Measurements from ENCODE around the gene SYT17.
"Not testable (repeated sequence)": the region's sequence is repeated elsewhere in the genome, so short reads cannot be mapped to it uniquely, and the experiment has no call there.

The SYT17 gene

DNA sequence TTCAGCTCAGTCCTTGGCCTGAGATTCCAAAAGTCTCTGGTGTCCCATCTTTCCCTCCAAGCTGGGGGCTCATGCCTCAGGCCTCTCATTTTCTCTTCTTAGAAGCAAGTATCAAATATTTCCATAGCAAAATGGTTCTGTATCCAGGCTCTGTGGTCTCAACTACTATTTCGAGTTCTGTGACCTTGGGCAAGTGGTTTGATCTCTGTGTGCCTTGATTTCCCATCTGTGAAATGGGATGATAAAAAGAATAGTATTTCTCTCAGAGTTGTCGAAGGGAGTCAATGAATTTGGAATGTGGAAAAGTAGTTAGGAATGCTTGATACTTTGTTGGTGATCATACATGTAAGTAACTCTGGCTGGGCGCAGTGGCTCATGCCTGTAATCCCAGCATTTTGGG lies 6.4 kb downstream of the SYT17 start:
- no peak for TF ChIP-seq ZNF274 (IDR thresholded peaks at IDR 0.05; ENCODE audit: low read depth, low read length)
- no peak overlapping the region for H3K4me3 ChIP-seq (ENCODE audit: low read length)

DNA sequence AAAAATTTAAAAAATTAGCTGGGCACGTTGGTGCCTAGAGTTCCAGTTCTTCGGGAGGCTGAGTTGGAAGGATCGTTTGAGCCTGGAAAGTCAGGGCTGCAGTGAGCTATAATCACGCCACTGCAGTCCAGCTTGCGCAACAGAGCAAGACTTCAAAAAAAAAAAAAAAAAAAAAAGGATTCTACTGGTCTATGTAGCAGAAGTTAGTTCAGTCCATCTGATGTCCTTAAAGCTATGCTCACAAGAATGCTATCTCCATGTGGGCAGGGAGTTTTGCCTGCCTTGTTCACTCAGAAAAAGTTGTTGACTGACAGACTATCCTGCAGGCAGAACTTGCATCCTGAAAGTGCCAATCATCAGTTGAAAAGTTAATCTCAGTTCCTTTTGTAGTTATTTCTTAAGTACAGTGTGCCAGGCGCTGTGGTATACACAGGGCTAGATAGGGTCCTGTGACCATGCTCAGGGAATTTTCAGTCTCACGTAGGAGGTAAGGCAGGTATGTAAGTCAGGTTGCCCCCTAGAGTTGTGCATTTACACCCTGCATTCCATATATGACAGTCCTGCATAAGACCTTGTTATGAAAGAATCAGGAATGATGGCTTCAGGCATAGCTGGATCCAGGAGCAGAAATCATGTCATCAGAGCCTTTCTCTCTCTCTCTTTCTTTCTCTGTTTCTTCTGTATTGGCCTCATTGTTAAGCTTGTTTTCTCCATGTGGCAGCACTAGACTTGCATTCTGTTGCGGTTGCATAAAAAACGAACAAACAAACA lies 7.6 kb downstream of the SYT17 start:
- TF ChIP-seq ZNF274 (IDR thresholded peaks at IDR 0.05; ENCODE audit: low read depth, low read length), result no peak
- no peak overlapping the region for H3K4me3 ChIP-seq (ENCODE audit: low read length)

DNA sequence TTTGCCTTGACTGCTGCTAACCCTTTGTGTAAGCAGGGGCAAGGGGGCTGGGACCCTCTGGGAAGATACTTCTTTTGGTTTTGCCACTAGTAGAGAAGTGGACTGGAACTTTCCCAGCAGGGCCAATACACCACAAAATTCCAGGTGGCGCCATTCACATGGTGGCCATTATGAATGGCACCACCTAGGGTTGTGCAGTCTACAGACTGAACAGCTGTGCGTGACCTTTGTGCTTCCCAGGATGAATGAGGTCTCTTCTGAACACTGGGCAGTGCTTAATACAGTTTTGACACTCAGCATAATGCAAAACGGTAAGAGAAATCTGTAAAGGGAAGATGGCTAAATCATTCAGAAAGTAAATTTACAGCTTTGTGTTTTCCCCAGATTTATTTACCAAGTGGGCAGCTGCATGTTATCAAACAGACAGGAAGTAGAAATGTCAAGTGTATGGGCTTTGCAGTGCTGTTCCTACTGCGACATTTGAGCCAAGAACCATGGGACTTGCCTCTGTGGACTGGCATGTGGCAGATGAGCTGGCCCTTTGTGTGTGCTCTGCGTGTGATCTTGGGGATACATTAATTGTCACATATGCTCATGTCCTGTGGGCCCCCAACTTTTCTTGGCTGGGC lies 9.2 kb downstream of the SYT17 start:
- no peak for TF ChIP-seq ZNF274 (IDR thresholded peaks at IDR 0.05; ENCODE audit: low read depth, low read length)
- H3K4me3 ChIP-seq (ENCODE audit: low read length), result no peak overlapping the region

DNA sequence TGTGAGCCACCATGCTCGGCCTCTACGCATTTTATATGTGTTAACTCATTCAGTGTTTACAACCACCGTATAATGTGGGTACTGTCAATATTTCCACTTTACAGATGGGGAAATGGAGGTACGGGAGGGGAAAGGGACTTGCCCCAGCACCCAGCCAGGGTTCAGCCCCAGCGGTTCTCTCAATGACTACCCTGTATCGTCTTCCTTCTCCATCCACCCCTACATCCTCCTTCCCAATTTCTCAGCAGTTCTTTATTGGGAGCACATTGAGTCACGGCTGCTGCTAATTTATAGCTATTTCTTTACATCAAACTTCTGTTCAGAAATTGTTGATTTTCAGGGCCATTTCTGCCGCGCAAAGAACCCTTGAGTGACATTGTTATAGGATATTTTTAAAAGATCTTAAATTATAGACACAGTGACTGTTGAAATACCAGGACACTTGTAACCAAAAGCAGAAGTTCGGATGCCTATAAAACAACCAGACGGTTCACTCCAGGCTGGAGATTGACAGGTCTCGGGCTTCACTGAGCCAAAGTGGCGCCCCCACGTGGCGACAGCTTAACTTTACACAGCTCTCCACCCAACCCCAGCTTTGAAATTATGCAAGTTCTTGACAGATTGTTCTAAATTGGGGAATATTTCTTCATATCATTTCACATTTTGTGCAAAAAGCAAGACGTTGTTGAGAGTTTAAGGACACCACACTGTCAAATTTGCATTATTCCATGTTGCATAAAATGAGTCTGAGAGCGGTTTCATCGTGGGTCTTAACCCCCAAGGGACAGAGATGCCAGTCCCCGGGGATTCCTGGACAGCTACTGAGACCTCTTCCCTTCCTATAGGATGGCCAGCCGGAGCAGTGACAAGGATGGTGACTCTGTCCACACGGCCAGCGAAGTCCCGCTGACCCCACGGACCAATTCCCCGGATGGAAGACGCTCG lies 11.8 kb downstream of the SYT17 start:
- no peak overlapping the region for H3K4me3 ChIP-seq (ENCODE audit: low read length)
- TF ChIP-seq ZNF274 (IDR thresholded peaks at IDR 0.05; ENCODE audit: low read depth, low read length), result no peak

DNA sequence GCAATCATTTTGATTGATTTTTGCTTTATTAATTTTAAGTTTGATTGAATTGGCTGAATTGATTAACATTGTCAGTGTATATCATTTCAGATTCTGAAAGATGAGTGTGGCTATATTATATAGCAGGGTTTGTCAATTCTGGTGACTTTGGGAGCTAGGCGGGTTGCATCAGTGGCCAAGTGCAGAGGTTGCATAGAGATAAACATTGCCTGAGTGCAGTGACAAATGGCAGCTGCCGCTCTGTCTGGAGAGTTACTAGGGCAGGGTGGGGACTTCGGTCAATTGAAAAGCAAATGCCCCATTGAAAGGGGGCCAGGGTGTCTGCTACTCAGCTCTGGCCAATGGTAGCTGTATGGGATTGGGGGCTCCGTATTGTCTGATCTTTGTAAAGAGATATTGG lies 12.7 kb downstream of the SYT17 start:
- TF ChIP-seq ZNF274 (IDR thresholded peaks at IDR 0.05; ENCODE audit: low read depth, low read length), result no peak
- no peak overlapping the region for H3K4me3 ChIP-seq (ENCODE audit: low read length)

DNA sequence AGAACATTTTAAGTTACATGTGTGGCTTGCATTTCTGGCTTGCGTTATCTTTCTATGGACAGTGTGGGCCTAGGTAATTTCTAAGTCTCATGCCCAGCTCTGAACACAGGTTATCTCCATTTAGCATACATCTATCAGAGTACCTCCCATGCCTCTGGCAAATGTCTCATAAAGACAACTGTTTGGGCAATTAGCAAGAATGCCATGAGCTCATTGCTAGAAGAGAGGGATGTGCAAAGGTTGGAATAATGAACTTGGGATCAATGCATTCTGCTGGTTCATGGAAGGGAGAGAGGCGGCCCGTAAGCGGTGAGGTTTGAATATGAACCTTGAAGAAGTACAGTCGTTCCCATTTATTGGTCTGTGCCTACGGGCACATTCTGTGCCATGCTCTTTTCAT lies 14.4 kb downstream of the SYT17 start:
- H3K4me3 ChIP-seq (ENCODE audit: low read length), result no peak overlapping the region
- TF ChIP-seq ZNF274 (IDR thresholded peaks at IDR 0.05; ENCODE audit: low read depth, low read length), result no peak

DNA sequence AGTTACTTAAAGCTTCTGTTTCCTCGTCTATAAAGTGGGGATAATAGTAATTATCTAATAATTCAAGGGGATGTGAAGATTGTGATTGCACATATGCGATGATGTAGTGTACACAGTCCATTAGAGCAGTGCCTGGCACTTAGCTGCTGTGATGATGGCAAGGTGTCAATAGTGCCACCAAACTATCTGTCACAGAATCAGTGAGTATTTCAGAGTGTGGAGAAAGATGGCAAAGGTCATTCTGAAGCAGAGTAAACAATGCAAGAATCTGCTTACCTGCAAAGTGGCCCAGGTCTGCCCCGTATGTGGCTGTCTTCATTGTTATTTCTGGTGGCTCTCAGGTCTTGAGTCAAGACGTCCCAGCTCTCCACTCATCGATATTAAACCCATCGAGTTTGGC lies 15.1 kb downstream of the SYT17 start:
- TF ChIP-seq ZNF274 (IDR thresholded peaks at IDR 0.05; ENCODE audit: low read depth, low read length), result no peak
- no peak overlapping the region for H3K4me3 ChIP-seq (ENCODE audit: low read length)

DNA sequence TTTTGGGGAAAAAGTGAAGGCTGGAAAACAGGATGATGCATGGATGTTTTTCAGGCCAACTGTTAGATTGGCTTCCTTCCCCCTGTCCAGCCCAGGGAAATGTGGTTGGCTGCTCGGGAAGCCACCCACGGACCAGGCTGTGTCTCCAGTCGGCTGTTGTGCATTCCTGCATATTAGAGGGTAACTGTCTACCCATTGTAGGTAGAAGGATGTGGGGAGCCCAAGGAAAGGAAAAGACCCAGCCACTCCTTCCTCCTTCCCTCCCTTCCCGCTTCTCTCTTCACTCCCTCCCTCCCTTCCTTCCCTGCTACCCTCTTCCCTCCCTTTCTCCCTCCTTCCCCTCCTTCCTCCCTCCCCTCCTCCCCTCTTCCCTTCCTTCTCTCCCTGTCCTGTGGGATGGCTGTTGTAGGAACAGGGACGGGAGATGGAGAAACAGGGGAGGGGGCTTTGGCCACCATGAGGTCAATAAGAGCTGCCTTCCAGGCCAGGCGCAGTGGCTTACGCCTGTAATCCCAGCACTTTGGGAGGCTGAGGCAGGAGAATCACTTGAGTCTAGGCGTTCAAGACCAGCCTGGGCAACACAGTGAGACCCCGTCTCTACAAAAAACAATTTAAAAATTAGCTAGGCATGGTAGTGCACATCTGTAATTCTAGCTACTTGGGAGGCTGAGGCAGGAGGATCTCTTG lies 16.9 kb downstream of the SYT17 start:
- H3K4me3 ChIP-seq (ENCODE audit: low read length), result no peak overlapping the region
- TF ChIP-seq ZNF274 (IDR thresholded peaks at IDR 0.05; ENCODE audit: low read depth, low read length), result no peak

DNA sequence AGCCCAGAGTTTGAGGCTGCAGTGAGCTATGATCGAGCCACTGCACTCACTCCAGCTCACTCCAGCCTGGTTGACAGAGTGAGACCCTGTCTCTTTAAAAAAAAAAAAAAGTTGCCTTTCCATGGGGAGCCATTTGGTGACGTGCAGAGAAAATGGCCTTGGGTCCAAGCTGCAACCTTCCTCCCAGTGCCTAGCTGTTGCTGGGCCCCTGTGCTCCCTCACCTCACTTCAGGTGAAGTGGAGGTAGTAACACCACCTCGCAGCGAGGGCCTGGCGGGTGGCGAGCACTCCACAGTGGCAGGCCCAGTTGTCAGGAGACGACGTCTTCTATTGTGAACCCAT lies 17.4 kb downstream of the SYT17 start:
- no peak overlapping the region for H3K4me3 ChIP-seq (ENCODE audit: low read length)
- TF ChIP-seq ZNF274 (IDR thresholded peaks at IDR 0.05; ENCODE audit: low read depth, low read length), result no peak

DNA sequence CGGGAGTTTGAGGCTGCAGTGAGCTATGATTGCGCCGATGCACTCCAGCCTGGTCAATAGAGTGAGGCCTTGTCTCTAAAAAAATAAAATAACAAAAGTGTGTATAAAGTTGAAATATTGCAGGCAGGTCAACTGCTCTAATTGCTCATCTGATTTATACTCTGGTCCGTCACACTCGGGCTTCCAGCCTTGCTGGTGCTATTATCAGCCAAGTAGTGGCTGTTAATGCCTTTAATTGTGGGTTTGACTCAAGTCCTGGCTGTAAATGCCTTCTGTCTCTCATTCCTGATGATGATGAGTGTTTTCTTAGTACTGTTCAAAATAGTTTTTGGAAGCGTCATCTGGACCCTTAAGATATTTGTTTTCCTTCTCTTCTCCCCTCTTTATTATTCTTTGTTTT lies 18.4 kb downstream of the SYT17 start:
- no peak for TF ChIP-seq ZNF274 (IDR thresholded peaks at IDR 0.05; ENCODE audit: low read depth, low read length)
- H3K4me3 ChIP-seq (ENCODE audit: low read length), result no peak overlapping the region

DNA sequence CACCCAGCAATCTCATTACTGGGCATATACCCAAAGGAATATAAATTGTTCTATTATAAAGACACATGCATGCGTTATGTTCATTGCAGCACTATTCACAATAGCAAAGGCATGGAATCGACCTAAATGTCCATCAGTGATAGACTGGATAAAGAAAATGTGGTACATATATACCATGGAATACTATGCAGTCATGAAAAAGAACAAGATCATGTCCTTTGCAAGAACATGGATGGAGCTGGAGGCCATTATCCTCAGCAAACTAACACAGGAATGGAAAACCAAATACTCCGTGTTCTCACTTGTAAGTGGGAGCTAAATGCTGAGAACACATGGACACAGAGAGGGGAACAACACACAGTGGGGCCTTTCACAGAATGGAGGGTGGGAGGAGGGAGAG lies 19.9 kb downstream of the SYT17 start:
- H3K4me3 ChIP-seq (ENCODE audit: low read length), result not testable (repeated sequence)

DNA sequence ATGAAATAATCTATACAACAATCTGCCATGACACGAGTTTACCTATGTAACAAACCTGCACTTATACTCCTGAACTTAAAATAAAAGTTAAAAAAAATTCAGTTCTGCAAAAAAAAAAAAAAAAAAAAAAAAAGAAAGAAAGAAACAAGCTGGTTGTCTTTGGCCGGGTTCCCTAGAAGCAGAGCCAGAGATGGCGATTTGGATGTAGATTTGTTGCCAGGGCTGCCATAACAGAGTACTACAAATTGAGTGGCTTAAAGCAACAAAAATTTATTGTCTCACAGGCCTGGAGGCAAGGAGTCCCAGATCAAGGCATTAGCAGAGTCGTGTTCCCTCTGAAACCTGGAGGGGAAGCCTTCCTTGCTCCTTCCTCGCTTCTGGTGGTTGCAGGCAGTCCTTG lies 20.4 kb downstream of the SYT17 start:
- no peak for TF ChIP-seq ZNF274 (IDR thresholded peaks at IDR 0.05; ENCODE audit: low read depth, low read length)
- H3K4me3 ChIP-seq (ENCODE audit: low read length), result no peak overlapping the region

DNA sequence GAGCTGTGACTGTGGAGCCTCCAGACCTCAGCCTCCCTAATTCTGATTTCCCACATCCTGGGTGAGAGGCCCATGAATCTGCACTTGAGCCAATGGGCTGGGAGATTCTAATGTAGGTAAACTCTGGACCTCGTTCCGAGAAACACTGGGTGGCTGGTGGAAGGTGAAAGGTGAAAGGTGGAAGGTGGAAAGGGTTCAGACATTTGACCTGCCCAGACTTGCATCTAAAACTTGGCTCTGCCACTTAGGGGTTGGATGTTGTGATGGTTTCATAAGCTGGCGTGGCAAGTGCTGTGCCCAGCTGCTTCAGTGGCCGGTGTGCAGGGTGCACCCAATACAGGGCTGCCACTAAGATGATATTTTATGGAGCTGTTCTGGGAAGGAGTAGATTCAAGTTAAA lies 24.8 kb downstream of the SYT17 start:
- no peak for TF ChIP-seq ZNF274 (IDR thresholded peaks at IDR 0.05; ENCODE audit: low read depth, low read length)
- no peak overlapping the region for H3K4me3 ChIP-seq (ENCODE audit: low read length)

DNA sequence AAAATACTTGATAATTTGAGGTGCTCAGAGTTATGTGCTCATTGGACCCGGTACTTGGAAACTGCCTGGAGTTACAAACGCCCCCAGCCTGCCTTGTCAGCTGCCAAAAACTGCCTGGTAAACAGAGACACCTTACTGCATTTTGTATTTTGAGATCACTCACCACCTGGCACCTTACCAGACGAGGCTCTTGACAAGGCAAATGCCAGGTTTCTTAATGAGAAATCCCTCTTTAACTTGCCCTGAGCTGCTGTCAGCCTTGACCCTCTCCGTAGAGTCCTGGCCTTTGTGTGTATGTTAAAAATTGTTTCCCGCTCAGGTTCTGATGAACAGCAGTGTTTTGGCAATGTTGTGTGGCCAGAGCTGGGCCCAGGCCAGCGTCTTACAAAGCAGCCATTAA lies 28.8 kb downstream of the SYT17 start:
- no peak for TF ChIP-seq ZNF274 (IDR thresholded peaks at IDR 0.05; ENCODE audit: low read depth, low read length)
- no peak overlapping the region for H3K4me3 ChIP-seq (ENCODE audit: low read length)
